ENCODE measurements around the gene NPNT. TPM values are rescaled to one million over a fixed set of nuclear protein-coding genes. Genes with fewer than 3 reads are reported as not detected.

The NPNT gene
- total and polyA plus RNA-seq, 2 experiments from 2014 or later: not detected

DNA sequence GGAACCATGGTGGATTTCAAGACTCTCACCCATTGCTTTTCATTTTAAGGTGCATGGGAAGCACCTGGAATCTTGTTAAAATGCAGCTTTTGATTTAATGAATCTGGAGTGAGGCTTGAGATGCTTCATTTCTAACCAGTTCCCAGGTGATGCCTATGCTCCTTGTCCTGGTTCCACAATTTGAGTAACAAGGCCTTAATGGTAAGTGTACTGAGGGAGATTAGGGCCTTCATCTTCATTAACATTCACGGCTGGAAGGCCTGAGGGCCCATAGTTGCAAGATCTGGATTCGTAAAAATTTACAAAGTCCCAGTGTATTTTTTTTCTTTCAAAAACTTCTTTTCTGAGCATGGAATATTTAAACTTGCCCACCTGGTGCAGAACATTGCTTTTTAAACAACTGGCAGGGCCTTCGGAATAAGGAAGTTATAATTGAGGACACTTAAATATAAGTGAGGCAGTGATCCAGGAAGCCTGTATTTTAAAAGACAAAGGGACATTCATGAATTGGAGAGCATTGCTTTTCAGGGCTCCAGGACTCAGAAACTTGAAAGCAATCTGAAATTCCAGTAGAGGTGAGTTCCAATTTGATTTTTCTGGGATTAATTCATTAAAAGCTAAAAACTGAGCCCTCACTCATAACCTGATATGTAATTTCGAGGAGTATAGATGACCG lies 77.8 kb downstream of the NPNT start:
- Histone ChIP-seq H2AFZ (no peak overlapping the region), H3K9me3 (ENCODE audit: low read depth) (no peaks in the 10 kb centered on the region), H4K20me1 (ENCODE audit: insufficient read depth) (no peaks in the 10 kb centered on the region), H3K9me2 (ENCODE audit: insufficient read depth) (no peaks in the 10 kb centered on the region), H3K9ac (no peak overlapping the region), H3K4me3 (no peak overlapping the region), H3K27ac (no peak overlapping the region), H3F3A (ENCODE audit: insufficient read depth) (0 out of 2 replicates have a peak, but pooled peaks cover 1% of the 10 kb centered on the region), H3K4me2 (ENCODE audit: unreplicated experiment) (no peak overlapping the region), H3K79me2 (ENCODE audit: insufficient read depth) (no peaks in the 10 kb centered on the region), H3K27me3 (replicated peaks; ENCODE audit: insufficient read depth) (no peaks in the 10 kb centered on the region), H3K36me3 (ENCODE audit: low read depth) (no peaks in the 10 kb centered on the region), H3K4me1 (ENCODE audit: insufficient read depth) (no peaks in the 10 kb centered on the region)
- no peak for TF ChIP-seq EZH2 (IDR thresholded peaks at IDR 0.05; ENCODE audit: insufficient read depth, poor library complexity, severe bottlenecking)
- TF ChIP-seq EZH2phosphoT487 (IDR thresholded peaks at IDR 0.05; ENCODE audit: insufficient read depth, low read depth): no peak
- WGBS, 2 experiments (ENCODE audit: low coverage in 1 of 2, low lambda C conversion rate in 2 of 2, missing lambda C conversion rate in 2 of 2): 56 to 57% methylated on average over 5 of the region's 5 CpGs
- in situ Hi-C loops (cut with MboI): no loop called here
- DNase-seq: no peak

DNA sequence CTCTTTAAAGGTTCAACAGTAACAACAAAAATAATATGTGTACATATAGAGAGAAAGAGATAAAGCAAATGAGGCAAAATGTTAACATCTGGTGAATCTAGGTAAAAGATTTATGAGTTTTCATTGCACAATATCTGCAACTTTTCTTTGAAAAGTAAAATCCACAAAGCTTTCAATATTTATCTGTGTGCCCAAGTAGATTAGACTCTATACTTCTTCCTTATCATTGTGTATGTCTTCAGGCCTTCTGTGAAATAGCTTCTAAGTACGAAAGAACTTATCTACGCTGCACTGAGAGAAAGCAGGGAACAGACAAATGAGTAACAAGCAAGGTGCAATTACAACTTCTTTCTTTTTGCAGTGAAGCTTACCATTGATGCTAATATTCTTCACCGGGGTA lies 81.6 kb downstream of the NPNT start:
- no peak for DNase-seq
- WGBS, 2 experiments (ENCODE audit: low coverage in 1 of 2, low lambda C conversion rate in 2 of 2, missing lambda C conversion rate in 2 of 2): 50 to 52% methylated on average over 3 of the region's 3 CpGs

DNA sequence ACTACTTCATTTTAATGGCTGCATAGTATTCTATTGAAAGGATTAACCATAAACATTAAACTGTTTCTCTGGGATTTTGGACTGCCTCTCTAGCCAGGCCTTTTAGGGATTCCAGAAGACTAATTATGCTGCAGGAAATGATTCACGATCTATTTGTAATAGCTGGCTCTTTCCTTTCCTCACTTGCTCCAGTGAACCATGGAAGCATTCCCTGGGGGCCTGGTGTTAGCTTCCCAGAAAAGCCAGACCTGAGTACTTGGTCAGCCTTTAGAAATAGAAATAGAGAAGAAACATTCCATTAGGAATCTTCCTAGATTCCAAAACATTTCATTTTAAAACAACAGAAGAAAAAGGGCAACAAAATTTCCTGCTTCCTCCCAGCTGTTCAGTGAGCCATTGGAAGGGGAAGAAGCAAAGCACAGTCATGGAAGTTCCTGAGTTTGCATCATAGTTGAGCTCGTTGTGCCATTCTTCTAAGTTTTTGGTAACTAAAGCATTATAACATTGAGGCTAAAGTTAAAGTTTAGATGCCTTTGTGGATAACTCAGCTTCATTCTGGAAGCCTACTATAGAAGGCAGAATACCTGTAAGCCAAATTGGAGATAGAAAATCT lies 83.5 kb downstream of the NPNT start:
- Histone ChIP-seq H3K4me1 (ENCODE audit: insufficient read depth) (peaks cover 11% of the 10 kb centered on the region), H3K4me3 (no peak overlapping the region), H3K4me2 (ENCODE audit: unreplicated experiment) (peak overlapping the region; percentile 10), H3K9me2 (ENCODE audit: insufficient read depth) (no peaks in the 10 kb centered on the region), H3K79me2 (ENCODE audit: insufficient read depth) (no peaks in the 10 kb centered on the region), H3K9me3 (ENCODE audit: low read depth) (no peaks in the 10 kb centered on the region), H3K9ac (no peak overlapping the region), H3K36me3 (ENCODE audit: low read depth) (no peaks in the 10 kb centered on the region), H4K20me1 (ENCODE audit: insufficient read depth) (no peaks in the 10 kb centered on the region), H2AFZ (peak overlapping the region; percentile 36), H3F3A (ENCODE audit: insufficient read depth) (peaks cover 18% of the 10 kb centered on the region), H3K27me3 (replicated peaks; ENCODE audit: insufficient read depth) (no peaks in the 10 kb centered on the region), H3K27ac (peak overlapping the region; percentile 57)
- peak; percentile 85 for DNase-seq
- in situ Hi-C loops (cut with MboI): no loop called here
- WGBS, 2 experiments (ENCODE audit: low coverage in 1 of 2, low lambda C conversion rate in 2 of 2, missing lambda C conversion rate in 2 of 2): 4 to 8% methylated on average over 2 of the region's 2 CpGs
- no peak for TF ChIP-seq EZH2phosphoT487 (IDR thresholded peaks at IDR 0.05; ENCODE audit: insufficient read depth, low read depth)
- no peak for TF ChIP-seq EZH2 (IDR thresholded peaks at IDR 0.05; ENCODE audit: insufficient read depth, poor library complexity, severe bottlenecking)

More for the DNA sequence above, 81.6 kb downstream of the NPNT start:
- H3K4me1 ChIP-seq (ENCODE audit: insufficient read depth): peaks cover 11% of the 10 kb centered on the region
- no peaks in the 10 kb centered on the region for H4K20me1 ChIP-seq (ENCODE audit: insufficient read depth)
- H3K9me2 ChIP-seq (ENCODE audit: insufficient read depth): no peaks in the 10 kb centered on the region
- H3K9me3 ChIP-seq (ENCODE audit: low read depth): no peaks in the 10 kb centered on the region
- H3K27ac ChIP-seq: no peak overlapping the region
- H3K79me2 ChIP-seq (ENCODE audit: insufficient read depth): no peaks in the 10 kb centered on the region
- no peak for TF ChIP-seq EZH2 (IDR thresholded peaks at IDR 0.05; ENCODE audit: insufficient read depth, poor library complexity, severe bottlenecking)
- TF ChIP-seq EZH2phosphoT487 (IDR thresholded peaks at IDR 0.05; ENCODE audit: insufficient read depth, low read depth): no peak
- H3K4me3 ChIP-seq: no peak overlapping the region
- no peak overlapping the region for H3K9ac ChIP-seq
- H3K36me3 ChIP-seq (ENCODE audit: low read depth): no peaks in the 10 kb centered on the region
- no peak overlapping the region for H3K4me2 ChIP-seq (ENCODE audit: unreplicated experiment)
- H3K27me3 ChIP-seq (replicated peaks; ENCODE audit: insufficient read depth): no peaks in the 10 kb centered on the region
- H2AFZ ChIP-seq: no peak overlapping the region
- in situ Hi-C loops (cut with MboI): no loop called here
- peaks cover 18% of the 10 kb centered on the region for H3F3A ChIP-seq (ENCODE audit: insufficient read depth)

DNA sequence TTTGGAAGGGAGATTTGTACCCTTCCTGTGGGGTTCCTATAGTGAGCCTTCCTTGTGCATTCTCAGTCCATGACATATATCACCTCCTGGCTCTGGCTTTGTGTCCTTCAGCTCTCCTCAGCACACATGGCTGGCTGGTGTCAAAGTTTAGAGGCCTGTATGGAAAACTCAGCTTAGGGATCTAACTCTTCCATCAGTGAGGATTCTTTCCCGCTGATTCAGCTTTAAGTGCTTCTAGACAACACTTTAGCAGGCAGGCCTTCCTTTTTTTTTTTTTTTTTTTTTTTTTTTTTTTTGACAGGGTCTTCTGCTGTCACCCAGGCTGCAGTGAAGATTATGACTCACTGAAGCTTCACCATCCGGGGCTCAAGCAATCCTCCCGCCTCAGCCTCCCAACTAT lies 84.2 kb downstream of the NPNT start:
- 28 to 32% methylated on average over 3 of the region's 3 CpGs for WGBS, 2 experiments (ENCODE audit: low coverage in 1 of 2, low lambda C conversion rate in 2 of 2, missing lambda C conversion rate in 2 of 2)
- peak overlapping the region; percentile 57 for H3K27ac ChIP-seq
- H2AFZ ChIP-seq: peak overlapping the region; percentile 36; the same call in 1 of the 2 replicates
- peaks cover 11% of the 10 kb centered on the region for H3K4me1 ChIP-seq (ENCODE audit: insufficient read depth)
- H3K4me3 ChIP-seq: no peak overlapping the region
- H3K27me3 ChIP-seq (replicated peaks; ENCODE audit: insufficient read depth): no peaks in the 10 kb centered on the region
- peaks cover 18% of the 10 kb centered on the region for H3F3A ChIP-seq (ENCODE audit: insufficient read depth)
- H4K20me1 ChIP-seq (ENCODE audit: insufficient read depth): no peaks in the 10 kb centered on the region
- no peaks in the 10 kb centered on the region for H3K79me2 ChIP-seq (ENCODE audit: insufficient read depth)
- in situ Hi-C loops (cut with MboI): no loop called here
- H3K4me2 ChIP-seq (ENCODE audit: unreplicated experiment): peak overlapping the region; percentile 10
- H3K9me3 ChIP-seq (ENCODE audit: low read depth): no peaks in the 10 kb centered on the region
- H3K9ac ChIP-seq: no peak overlapping the region
- DNase-seq: peak; percentile 36
- TF ChIP-seq EZH2 (IDR thresholded peaks at IDR 0.05; ENCODE audit: insufficient read depth, poor library complexity, severe bottlenecking): no peak
- TF ChIP-seq EZH2phosphoT487 (IDR thresholded peaks at IDR 0.05; ENCODE audit: insufficient read depth, low read depth): no peak
- no peaks in the 10 kb centered on the region for H3K36me3 ChIP-seq (ENCODE audit: low read depth)
- no peaks in the 10 kb centered on the region for H3K9me2 ChIP-seq (ENCODE audit: insufficient read depth)

Measured in GM23248 (cell line).